Measurements from ENCODE around the gene MYO1B. TPM values are rescaled to one million over a fixed set of nuclear protein-coding genes. Genes with fewer than 3 reads are reported as not detected.
A peak's percentile ranks its signal among the peaks of the same experiment; 100 is the strongest.

Gene MYO1B
- total and polyA plus RNA-seq, 12 donors, result 8.7 to 32.4 (median 14.4) TPM

- Histone ChIP-seq H3K27me3 (no peaks in the 10 kb centered on the region), H3K36me3 (peaks cover 0 to 80% (median 0%) of the 10 kb centered on the region in 9 donors), H3K4me3 (no peak overlapping the region), H3K4me1 (peaks cover 0 to 15% (median 0%) of the 10 kb centered on the region in 9 donors), H3K27ac (peak overlapping the region in 1 of 10 donors; percentile 16), H3K9me3 (no peaks in the 10 kb centered on the region)
- WGBS, 2 donors, result 49 to 50% methylated on average over 1 of the region's 1 CpG
- ATAC-seq, result no peak
- intact Hi-C loops (cut with DNase I), result loop anchor here in 2 of 10 donors (10.0 kb wide), 1 partner anchor 121 kb away; the partner anchor contains the start of gene MYO1B (in 2 of the 2)
- TF ChIP-seq, protein P1, sequence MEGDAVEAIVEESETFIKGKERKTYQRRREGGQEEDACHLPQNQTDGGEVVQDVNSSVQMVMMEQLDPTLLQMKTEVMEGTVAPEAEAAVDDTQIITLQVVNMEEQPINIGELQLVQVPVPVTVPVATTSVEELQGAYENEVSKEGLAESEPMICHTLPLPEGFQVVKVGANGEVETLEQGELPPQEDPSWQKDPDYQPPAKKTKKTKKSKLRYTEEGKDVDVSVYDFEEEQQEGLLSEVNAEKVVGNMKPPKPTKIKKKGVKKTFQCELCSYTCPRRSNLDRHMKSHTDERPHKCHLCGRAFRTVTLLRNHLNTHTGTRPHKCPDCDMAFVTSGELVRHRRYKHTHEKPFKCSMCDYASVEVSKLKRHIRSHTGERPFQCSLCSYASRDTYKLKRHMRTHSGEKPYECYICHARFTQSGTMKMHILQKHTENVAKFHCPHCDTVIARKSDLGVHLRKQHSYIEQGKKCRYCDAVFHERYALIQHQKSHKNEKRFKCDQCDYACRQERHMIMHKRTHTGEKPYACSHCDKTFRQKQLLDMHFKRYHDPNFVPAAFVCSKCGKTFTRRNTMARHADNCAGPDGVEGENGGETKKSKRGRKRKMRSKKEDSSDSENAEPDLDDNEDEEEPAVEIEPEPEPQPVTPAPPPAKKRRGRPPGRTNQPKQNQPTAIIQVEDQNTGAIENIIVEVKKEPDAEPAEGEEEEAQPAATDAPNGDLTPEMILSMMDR (IDR thresholded peaks at IDR 0.05), result no peak
- DNase-seq, result no peak
These were observed 121.0 kb downstream of the MYO1B start for GRCh38 chr2:191366199-191366598.

GRCh38 chr2:191369034-191369433, 123.8 kb downstream of the MYO1B start:
- peaks cover 0 to 75% (median 0%) of the 10 kb centered on the region in 9 donors for H3K36me3 ChIP-seq
- no peak overlapping the region for H3K4me3 ChIP-seq
- DNase-seq, result no peak
- ATAC-seq, result no peak
- H3K4me1 ChIP-seq, result peaks cover 0 to 15% (median 0%) of the 10 kb centered on the region in 9 donors
- H3K27me3 ChIP-seq, result no peaks in the 10 kb centered on the region
- no peaks in the 10 kb centered on the region for H3K9me3 ChIP-seq
- intact Hi-C loops (cut with DNase I), result loop anchor here in 2 of 10 donors (10.0 kb wide), 1 partner anchor 124 kb away; the partner anchor contains the start of gene MYO1B (in 2 of the 2)
- TF ChIP-seq, protein P1 (IDR thresholded peaks at IDR 0.05), result peak in 6 of 9 donors; percentile 21 to 48 (median 34)
- H3K27ac ChIP-seq, result no peak overlapping the region
- WGBS, 2 donors, result 83 to 89% methylated on average over 3 of the region's 3 CpGs

GRCh38 chr2:191374366-191374765, 129.2 kb downstream of the MYO1B start:
- DNase-seq, result no peak
- Histone ChIP-seq H3K36me3 (peaks cover 0 to 52% (median 0%) of the 10 kb centered on the region in 9 donors), H3K27me3 (no peaks in the 10 kb centered on the region), H3K27ac (no peak overlapping the region), H3K4me1 (peaks cover 0 to 24% (median 15%) of the 10 kb centered on the region in 9 donors), H3K4me3 (no peak overlapping the region), H3K9me3 (no peaks in the 10 kb centered on the region)
- TF ChIP-seq, protein P1 (IDR thresholded peaks at IDR 0.05), result no peak
- intact Hi-C loops (cut with DNase I), result loop anchor here in 1 of 10 donors (10.0 kb wide), 1 partner anchor 130 kb away; the partner anchor contains the start of gene MYO1B
- WGBS, 2 donors, result 88% methylated on average over 4 of the region's 4 CpGs
- ATAC-seq, result no peak

DNA sequence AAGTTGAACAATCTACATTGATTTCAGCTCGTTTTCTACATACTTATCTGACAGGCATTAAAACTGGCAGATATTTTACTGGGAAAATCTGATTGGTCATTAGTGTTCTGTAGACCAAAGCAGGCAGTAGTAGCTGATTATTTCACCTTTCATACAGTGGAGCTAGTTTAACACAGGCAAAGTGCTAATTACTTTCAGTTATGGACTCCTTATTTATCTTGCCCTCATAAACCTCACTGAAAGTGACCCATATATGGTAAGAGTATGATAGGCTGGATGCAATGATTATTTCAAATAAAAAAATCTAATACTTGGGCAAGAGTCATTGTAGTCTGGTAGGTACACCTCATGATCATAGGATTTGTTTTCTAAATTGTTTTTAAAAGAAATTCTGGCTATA, 129.7 kb downstream of the MYO1B start:
- no peak overlapping the region for H3K27ac ChIP-seq
- TF ChIP-seq, protein P1 (IDR thresholded peaks at IDR 0.05), result no peak
- peaks cover 0 to 24% (median 15%) of the 10 kb centered on the region in 9 donors for H3K4me1 ChIP-seq
- H3K27me3 ChIP-seq, result no peaks in the 10 kb centered on the region
- ATAC-seq, result no peak
- H3K9me3 ChIP-seq, result no peaks in the 10 kb centered on the region
- H3K4me3 ChIP-seq, result no peak overlapping the region
- 82 to 88% methylated on average over 1 of the region's 1 CpG for WGBS, 2 donors
- peaks cover 0 to 48% (median 0%) of the 10 kb centered on the region in 9 donors for H3K36me3 ChIP-seq
- intact Hi-C loops (cut with DNase I), result loop anchor here in 1 of 10 donors (10.0 kb wide), 1 partner anchor 130 kb away; the partner anchor contains the start of gene MYO1B
- no peak for DNase-seq
